IPS-20b (cell line): Measurements from ENCODE around the gene KIRREL3.

ENCODE experiments used
- H3K27ac ChIP-seq: one replicate; pipeline ENCODE4 v1.5.1; 2013; ENCODE audit warnings: low read length
- H3K27me3 ChIP-seq: 2 replicates; pipeline ENCODE4 v1.6.1; 2013; ENCODE audit warnings: mild to moderate bottlenecking, low read length, inconsistent platforms; ENCODE audit not compliant: insufficient read depth
- H3K36me3 ChIP-seq: 2 replicates; pipeline ENCODE4 v1.6.1; 2013; ENCODE audit warnings: low read depth, mild to moderate bottlenecking, inconsistent platforms, low read length, moderate library complexity; ENCODE audit not compliant: insufficient read depth
- H3K4me1 ChIP-seq: 2 replicates; pipeline ENCODE4 v1.6.1; 2013; ENCODE audit warnings: mild to moderate bottlenecking, control low read depth, inconsistent platforms, low read length, moderate library complexity; ENCODE audit not compliant: insufficient read depth
- H3K4me3 ChIP-seq: 2 replicates; pipeline ENCODE4 v1.5.1; 2013; ENCODE audit warnings: mild to moderate bottlenecking, low read length, inconsistent platforms
- H3K9ac ChIP-seq: 2 replicates; pipeline ENCODE4 v1.6.1; 2013; ENCODE audit warnings: low read depth, mild to moderate bottlenecking, inconsistent platforms, low read length, moderate library complexity
- H3K9me3 ChIP-seq: 2 replicates; pipeline ENCODE4 v1.6.1; 2013; ENCODE audit warnings: mild to moderate bottlenecking, low read depth, low read length, inconsistent platforms; ENCODE audit not compliant: insufficient read depth

Gene KIRREL3

GRCh38 chr11:126713806-126714205, 286.8 kb downstream of the KIRREL3 start:
- Histone ChIP-seq H3K9me3 (no peaks in the 10 kb centered on the region), H3K9ac (no peak overlapping the region), H3K4me3 (no peak overlapping the region), H3K27ac (no peak overlapping the region), H3K27me3 (no peaks in the 10 kb centered on the region), H3K4me1 (no peaks in the 10 kb centered on the region), H3K36me3 (no peaks in the 10 kb centered on the region)

GRCh38 chr11:126711977-126712625, 288.5 kb downstream of the KIRREL3 start:
- 0 out of 2 replicates have a peak, but pooled peaks cover 4% of the 10 kb centered on the region for H3K4me1 ChIP-seq
- H3K36me3 ChIP-seq: no peaks in the 10 kb centered on the region
- H3K4me3 ChIP-seq: no peak overlapping the region
- no peak overlapping the region for H3K9ac ChIP-seq
- H3K9me3 ChIP-seq: no peaks in the 10 kb centered on the region
- H3K27ac ChIP-seq: no peak overlapping the region
- no peaks in the 10 kb centered on the region for H3K27me3 ChIP-seq

GRCh38 chr11:126710804-126711399, 289.7 kb downstream of the KIRREL3 start:
- Histone ChIP-seq H3K9me3 (no peaks in the 10 kb centered on the region), H3K27me3 (no peaks in the 10 kb centered on the region), H3K9ac (no peak overlapping the region), H3K4me1 (0 out of 2 replicates have a peak, but pooled peaks cover 4% of the 10 kb centered on the region), H3K36me3 (no peaks in the 10 kb centered on the region), H3K4me3 (no peak overlapping the region), H3K27ac (no peak overlapping the region)

- H3K27me3 ChIP-seq: no peaks in the 10 kb centered on the region
- 0 out of 2 replicates have a peak, but pooled peaks cover 4% of the 10 kb centered on the region for H3K4me1 ChIP-seq
- H3K9ac ChIP-seq: no peak overlapping the region
- H3K9me3 ChIP-seq: no peaks in the 10 kb centered on the region
- no peak overlapping the region for H3K4me3 ChIP-seq
- no peaks in the 10 kb centered on the region for H3K36me3 ChIP-seq
- H3K27ac ChIP-seq: no peak overlapping the region
Observed at GRCh38 chr11:126707498-126707897, 293.1 kb downstream of the KIRREL3 start.

- Histone ChIP-seq H3K4me1 (0 out of 2 replicates have a peak, but pooled peaks cover 4% of the 10 kb centered on the region), H3K4me3 (no peak overlapping the region), H3K9me3 (no peaks in the 10 kb centered on the region), H3K36me3 (no peaks in the 10 kb centered on the region), H3K27ac (no peak overlapping the region), H3K9ac (no peak overlapping the region), H3K27me3 (no peaks in the 10 kb centered on the region)
Observed at GRCh38 chr11:126704096-126704495, 296.5 kb downstream of the KIRREL3 start.

GRCh38 chr11:126703662-126704061, 296.9 kb downstream of the KIRREL3 start:
- Histone ChIP-seq H3K36me3 (no peaks in the 10 kb centered on the region), H3K9me3 (no peaks in the 10 kb centered on the region), H3K4me3 (no peak overlapping the region), H3K4me1 (0 out of 2 replicates have a peak, but pooled peaks cover 4% of the 10 kb centered on the region), H3K27ac (no peak overlapping the region), H3K27me3 (no peaks in the 10 kb centered on the region), H3K9ac (no peak overlapping the region)

GRCh38 chr11:126702987-126703386, 297.6 kb downstream of the KIRREL3 start:
- H3K4me1 ChIP-seq: no peaks in the 10 kb centered on the region
- H3K27ac ChIP-seq: no peak overlapping the region

GRCh38 chr11:126702165-126702720, 298.3 kb downstream of the KIRREL3 start:
- Histone ChIP-seq H3K4me1 (no peaks in the 10 kb centered on the region), H3K9ac (no peak overlapping the region), H3K4me3 (no peak overlapping the region), H3K9me3 (no peaks in the 10 kb centered on the region), H3K27me3 (no peaks in the 10 kb centered on the region), H3K27ac (no peak overlapping the region), H3K36me3 (no peaks in the 10 kb centered on the region)

More at GRCh38 chr11:126702987-126703386, 297.6 kb downstream of the KIRREL3 start:
- H3K27me3 ChIP-seq: no peaks in the 10 kb centered on the region
- no peaks in the 10 kb centered on the region for H3K9me3 ChIP-seq
- H3K36me3 ChIP-seq: no peaks in the 10 kb centered on the region
- no peak overlapping the region for H3K4me3 ChIP-seq
- H3K9ac ChIP-seq: no peak overlapping the region

GRCh38 chr11:126701520-126701897, 299.1 kb downstream of the KIRREL3 start:
- no peak overlapping the region for H3K27ac ChIP-seq
- H3K4me1 ChIP-seq: no peaks in the 10 kb centered on the region
- no peak overlapping the region for H3K4me3 ChIP-seq
- no peak overlapping the region for H3K9ac ChIP-seq
- H3K9me3 ChIP-seq: no peaks in the 10 kb centered on the region
- no peaks in the 10 kb centered on the region for H3K36me3 ChIP-seq
- no peaks in the 10 kb centered on the region for H3K27me3 ChIP-seq

GRCh38 chr11:126700768-126701519, 299.6 kb downstream of the KIRREL3 start:
- Histone ChIP-seq H3K9me3 (no peaks in the 10 kb centered on the region), H3K27ac (no peak overlapping the region), H3K4me3 (no peak overlapping the region), H3K4me1 (no peaks in the 10 kb centered on the region), H3K36me3 (no peaks in the 10 kb centered on the region), H3K9ac (no peak overlapping the region), H3K27me3 (no peaks in the 10 kb centered on the region)

- Histone ChIP-seq H3K4me1 (no peaks in the 10 kb centered on the region), H3K27me3 (no peaks in the 10 kb centered on the region)
Observed at GRCh38 chr11:126698576-126698975, 302.0 kb downstream of the KIRREL3 start.

More at GRCh38 chr11:126698576-126698975, 302.0 kb downstream of the KIRREL3 start:
- no peak overlapping the region for H3K27ac ChIP-seq
- no peak overlapping the region for H3K9ac ChIP-seq
- no peaks in the 10 kb centered on the region for H3K36me3 ChIP-seq
- no peaks in the 10 kb centered on the region for H3K9me3 ChIP-seq
- H3K4me3 ChIP-seq: no peak overlapping the region
